CD4-positive, alpha-beta T cell (primary cell): Measurements from ENCODE around the gene RBMS1. TPM values are rescaled to one million over a fixed set of nuclear protein-coding genes. Genes with fewer than 3 reads are reported as not detected.

Experiments used
- ATAC-seq: fragments of 200-7000 bp; cut with Tn5 transposase; one replicate; pipeline ENCODE4 v1.10.0; 2022; ENCODE audit warnings: mild to moderate bottlenecking; ENCODE audit not compliant: poor library complexity
- CTCF ChIA-PET: fragments of 350-600 bp; sonication (Branson Sonifier 250); formaldehyde crosslinking; loops from one replicate; lab custom pipeline; 2021; ENCODE audit warnings: antibody characterized with exemption, inconsistent platforms; lab: Charles Lee
- POLR2A ChIA-PET: fragments of 350-600 bp; sonication (Branson Sonifier 250); formaldehyde crosslinking; loops from one replicate; lab custom pipeline; 2021; ENCODE audit warnings: antibody characterized with exemption, inconsistent platforms; lab: Charles Lee
- DNase-seq, 14 experiments: peaks; one replicate each; pipeline ENCODE4 v3.0.0-alpha.2; 2013 to 2020; ENCODE audit warnings: mixed read lengths in 2 of 14
- H3K27ac ChIP-seq, 2 donors: one replicate each; pipeline versions ENCODE4 v1.5.1 to v1.7.0; 2013; ENCODE audit warnings: low read length in 2 of 2, low read depth in 1 of 2, mild to moderate bottlenecking in 1 of 2
- H3K27me3 ChIP-seq, 2 experiments: 1 replicate in 1 of 2; 2 replicates in 1 of 2; pipeline versions ENCODE4 v1.6.1 to v1.7.0; 2013; ENCODE audit warnings: low read length in 2 of 2, control low read depth in 1 of 2, mild to moderate bottlenecking in 1 of 2, moderate library complexity in 1 of 2; ENCODE audit not compliant: insufficient read depth in 2 of 2, control insufficient read depth in 1 of 2
- H3K36me3 ChIP-seq: one replicate; pipeline ENCODE4 v1.6.1; 2013; ENCODE audit warnings: low read length, control low read depth; ENCODE audit not compliant: insufficient read depth
- H3K4me1 ChIP-seq: one replicate; pipeline ENCODE4 v1.6.1; 2013; ENCODE audit warnings: low read length, control low read depth; ENCODE audit not compliant: insufficient read depth
- H3K4me3 ChIP-seq: one replicate; pipeline ENCODE4 v1.5.1; 2013; ENCODE audit warnings: mild to moderate bottlenecking, low read length, moderate library complexity
- H3K9me3 ChIP-seq, 2 experiments: 1 replicate in 1 of 2; 2 replicates in 1 of 2; pipeline versions ENCODE4 v1.6.1 to v1.7.0; 2013; ENCODE audit warnings: low read length in 2 of 2, mild to moderate bottlenecking in 2 of 2, control low read depth in 1 of 2, moderate library complexity in 1 of 2; ENCODE audit not compliant: control insufficient read depth in 1 of 2, insufficient read depth in 1 of 2
- H3K27ac Mint-ChIP-seq: one replicate; pipeline ENCODE4 v1.8.0; 2020; ENCODE audit warnings: mixed read lengths
- H3K27me3 Mint-ChIP-seq: one replicate; pipeline ENCODE4 v1.8.0; 2021; ENCODE audit warnings: mixed read lengths
- H3K36me3 Mint-ChIP-seq: one replicate; pipeline ENCODE4 v1.8.0; 2021; ENCODE audit warnings: low read depth, mixed read lengths
- H3K4me1 Mint-ChIP-seq: one replicate; pipeline ENCODE4 v1.8.0; 2021; ENCODE audit warnings: low read depth, mixed read lengths
- H3K4me3 Mint-ChIP-seq: one replicate; pipeline ENCODE4 v1.8.0; 2020; ENCODE audit warnings: mild to moderate bottlenecking, mixed read lengths
- H3K9me3 Mint-ChIP-seq: one replicate; pipeline ENCODE4 v1.8.0; 2020; ENCODE audit warnings: mixed read lengths
- CTCF ChIP-seq: fragments of 200-600 bp; IDR thresholded peaks from one replicate; pipeline ENCODE4 v1.8.0; 2022; ENCODE audit warnings: antibody characterized with exemption, mild to moderate bottlenecking
- intact Hi-C, 2 experiments: fragments of 100-400 bp; cut with DNase I in 1 of 2; cut with micrococcal nuclease in 1 of 2; formaldehyde crosslinking; loops; one replicate each; pipeline versions ENCODE4 v1.15.1 to v1.9.0; 2023 to 2025; cut with DNase I, micrococcal nuclease
- total RNA-seq, 174 experiments: library from RNA in 2 of 174; stranded (reverse) in 2 of 174; gene quantifications; one replicate each; pipeline ENCODE4 v1.2.3 and lab custom pipeline; 2021 to 2026

RBMS1 gene
- total RNA-seq, 2 experiments from 2014 or later, result 88.6 to 90.3 TPM

- intact Hi-C loops, result loop anchor here in 1 of 2 experiments (5.0 kb wide), 1 partner anchor 35 kb away; no protein-coding TSS in a partner anchor
- Mint-ChIP-seq H3K9me3 (no peaks in the 10 kb centered on the region), H3K4me3 (no peak overlapping the region), H3K27ac (peak overlapping the region; percentile 64), H3K36me3 (no peaks in the 10 kb centered on the region), H3K4me1 (peaks cover 79% of the 10 kb centered on the region), H3K27me3 (no peaks in the 10 kb centered on the region)
- ATAC-seq, result no peak
- no peaks in the 10 kb centered on the region for H3K36me3 ChIP-seq
- no peaks in the 10 kb centered on the region for H3K9me3 ChIP-seq
- ChIA-PET CTCF (no interaction called here), POLR2A (interaction anchor here (0.7 to 0.9 kb wide), 2 partner anchors 12 to 14 kb away, joined by 3 read pairs; no protein-coding TSS in a partner anchor)
- no peak for TF ChIP-seq CTCF
- no peak for DNase-seq
- H3K4me3 ChIP-seq, result no peak overlapping the region
- H3K27me3 ChIP-seq, result no peaks in the 10 kb centered on the region
- H3K4me1 ChIP-seq, result peaks cover 73% of the 10 kb centered on the region
- H3K27ac ChIP-seq, result no peak overlapping the region
Measured at GRCh38 chr2:160392201-160392600, 101.4 kb downstream of the RBMS1 start.

- POLR2A ChIA-PET, result interaction anchor here (0.7 to 3.5 kb wide), 2 partner anchors 16 to 338 kb away, joined by 3 to 18 read pairs; no protein-coding TSS in a partner anchor
- Mint-ChIP-seq H3K36me3 (no peaks in the 10 kb centered on the region), H3K27ac (peak overlapping the region; percentile 67), H3K27me3 (no peaks in the 10 kb centered on the region), H3K4me1 (peaks cover 91% of the 10 kb centered on the region), H3K4me3 (peak overlapping the region; percentile 26), H3K9me3 (no peaks in the 10 kb centered on the region)
- Histone ChIP-seq H3K9me3 (no peaks in the 10 kb centered on the region), H3K4me1 (peaks cover 69% of the 10 kb centered on the region), H3K27me3 (no peaks in the 10 kb centered on the region), H3K36me3 (no peaks in the 10 kb centered on the region), H3K27ac (no peak overlapping the region), H3K4me3 (no peak overlapping the region)
- no peak for TF ChIP-seq CTCF
- intact Hi-C loops, result loop anchor here in 1 of 2 experiments (5.0 kb wide), 1 partner anchor 37 kb away; no protein-coding TSS in a partner anchor
- CTCF ChIA-PET, result interaction anchor here (0.7 kb wide), 1 partner anchor 313 kb away, joined by 4 read pairs; no protein-coding TSS in a partner anchor
- ATAC-seq (no peak), DNase-seq (no peak)
Measured at GRCh38 chr2:160390544-160391455, 102.8 kb downstream of the RBMS1 start.

GRCh38 chr2:160389875-160390274, 103.7 kb downstream of the RBMS1 start:
- H3K36me3 ChIP-seq, result no peaks in the 10 kb centered on the region
- Mint-ChIP-seq H3K4me1 (peaks cover 97% of the 10 kb centered on the region), H3K4me3 (peak overlapping the region; percentile 72), H3K36me3 (no peaks in the 10 kb centered on the region), H3K27me3 (no peaks in the 10 kb centered on the region), H3K9me3 (no peaks in the 10 kb centered on the region), H3K27ac (peak overlapping the region; percentile 67)
- POLR2A ChIA-PET, result interaction anchor here (3.0 to 3.5 kb wide), 2 partner anchors 14 to 17 kb away, joined by 11 to 18 read pairs; no protein-coding TSS in a partner anchor
- intact Hi-C loops, result loop anchor here in 1 of 2 experiments (2.0 to 5.0 kb wide), 2 partner anchors 17 to 37 kb away; no protein-coding TSS in a partner anchor
- no peaks in the 10 kb centered on the region for H3K9me3 ChIP-seq
- H3K27ac ChIP-seq, result no peak overlapping the region
- no peak for TF ChIP-seq CTCF
- ATAC-seq (no peak), DNase-seq (no peak)
- H3K27me3 ChIP-seq, result no peaks in the 10 kb centered on the region
- CTCF ChIA-PET, result no interaction called here
- peaks cover 77% of the 10 kb centered on the region for H3K4me1 ChIP-seq
- H3K4me3 ChIP-seq, result no peak overlapping the region
